H1 (cell line): ENCODE results near the gene VRK3. TPM values are rescaled to one million over a fixed set of nuclear protein-coding genes. Genes with fewer than 3 reads are reported as not detected.

Experiments
- CHD7 ChIP-seq: fragments of 300-600 bp; sonication (generic); IDR thresholded peaks from 2 replicates; pipeline ENCODE4 v1.7.1; 2012; ENCODE audit warnings: low read length, moderate library complexity, mild to moderate bottlenecking, inconsistent platforms; ENCODE audit not compliant: insufficient replicate concordance
- KDM1A ChIP-seq: fragments of 200-600, 300-600 bp; sonication (generic); IDR thresholded peaks from 2 replicates; pipeline ENCODE4 v1.7.1; 2016; ENCODE audit warnings: mild to moderate bottlenecking, low read length, borderline replicate concordance
- KDM5A ChIP-seq: fragments of 200-600 bp; IDR thresholded peaks from 2 replicates; pipeline ENCODE4 v1.7.1; 2012; ENCODE audit warnings: mild to moderate bottlenecking, low read length, inconsistent platforms, mixed read lengths
- MAFK ChIP-seq: IDR thresholded peaks from 2 replicates; pipeline ENCODE4 v1.6.1; 2012; ENCODE audit warnings: low read depth, mild to moderate bottlenecking, improper control_type of control experiment, low read length
- NRF1 ChIP-seq: IDR thresholded peaks from 2 replicates; pipeline ENCODE4 v1.6.1; 2011; ENCODE audit warnings: mild to moderate bottlenecking, low read depth, low read length, improper control_type of control experiment
- SUZ12 ChIP-seq: fragments of 200-600 bp; sonication (generic); IDR thresholded peaks from 2 replicates; pipeline ENCODE4 v1.6.1; 2012; ENCODE audit warnings: mild to moderate bottlenecking, inconsistent platforms, low read length, moderate library complexity, mixed read lengths
- TCF12 ChIP-seq: IDR thresholded peaks from 2 replicates; pipeline ENCODE4 v1.6.1; 2011; ENCODE audit warnings: low read depth, mild to moderate bottlenecking, low read length
- ZNF274 ChIP-seq: IDR thresholded peaks from 2 replicates; pipeline ENCODE4 v1.7.0; 2012; ENCODE audit warnings: low read length, borderline replicate concordance; ENCODE audit errors: extremely low read depth
- polyA plus RNA-seq, 7 experiments: library from polyadenylated mRNA; depleted of rRNA in 3 of 7; stranded (reverse) in 5 of 7; unstranded in 2 of 7; fragments of >200 nt in 5 of 7; fragments of 200-250 nt in 2 of 7; gene quantifications; 1 replicate in 5 of 7; 2 replicates in 1 of 7; 4 replicates in 1 of 7; pipeline versions ENCODE4 v1.2.1 to v1.2.3, GENCODE V29; 2011 to 2013; ENCODE audit warnings: missing spikeins in 2 of 7, mixed read lengths in 2 of 7
- total RNA-seq: library from RNA; stranded (reverse); fragmentation: NEBNext Ultra II Directional; extraction: Animal tissue kit (Norgen Biotek cat#: 25700); gene quantifications from 2 replicates; pipeline ENCODE4 v1.2.1, GENCODE V29; 2021

The VRK3 gene
- total and polyA plus RNA-seq, 2 of the 8 experiments (the other 6 are each of a cell fraction or from before 2014, with no cell fraction given) = 21.3 to 36.1 TPM

DNA sequence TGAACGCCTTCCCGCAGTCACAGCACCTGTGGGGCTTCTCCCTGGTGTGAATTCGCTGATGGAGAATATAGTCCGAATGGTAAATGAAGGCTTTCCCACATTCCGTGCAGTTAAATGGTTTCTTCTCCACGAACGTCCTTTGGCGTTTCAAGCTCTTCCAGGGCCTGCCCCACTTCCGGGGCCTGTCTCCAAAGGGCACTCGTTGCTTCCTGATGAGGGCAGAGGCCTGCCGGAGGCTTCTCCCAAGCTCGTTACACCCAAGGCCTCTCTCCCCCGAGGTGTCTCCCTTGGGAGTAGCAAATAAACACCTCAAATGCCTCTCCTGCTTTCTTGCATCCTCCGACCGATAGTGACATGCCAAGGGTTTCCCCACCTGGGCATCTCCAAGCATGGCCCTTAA lies 34.9 kb upstream of the VRK3 start (continued):
- TF ChIP-seq CHD7 (no peak), TCF12 (no peak), SUZ12 (no peak), KDM5A (no peak), ZNF274 (no peak), NRF1 (no peak), MAFK (no peak), KDM1A (no peak)
- TF ChIP-seq, all 59 proteins: peak for 0
